Measurements from ENCODE around the gene PRND. TPM values are rescaled to one million over a fixed set of nuclear protein-coding genes. Genes with fewer than 3 reads are reported as not detected.

Gene PRND
- total and polyA plus RNA-seq, 10 of the 15 experiments (the other 5 are each of a cell fraction or from before 2014, with no cell fraction given) = not detected

DNA sequence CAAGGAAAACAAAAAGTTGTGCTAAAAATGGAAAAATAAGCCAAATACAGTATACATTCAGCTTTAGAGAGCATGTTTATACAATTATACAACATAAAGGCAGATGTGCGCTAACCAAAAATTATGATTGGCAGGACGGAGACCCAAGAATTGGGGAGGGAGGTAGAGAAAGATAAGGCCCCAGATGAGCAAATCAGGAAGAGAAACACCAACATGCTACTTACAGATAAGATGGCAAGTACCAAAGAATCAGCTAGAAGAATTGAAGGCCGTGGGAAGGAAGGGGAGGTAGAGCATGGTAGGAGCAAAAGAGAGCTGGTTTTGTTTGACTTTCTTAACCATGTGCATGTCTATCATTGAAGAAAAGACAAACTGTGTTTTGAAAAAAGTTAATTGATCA, 45.4 kb downstream of the PRND start:
- Histone ChIP-seq H4K20me1 (ENCODE audit: control insufficient read depth, insufficient read depth) (no peaks in the 10 kb centered on the region), H3K27me3 (replicated peaks in 1 of 2; ENCODE audit: control insufficient read depth in 2 of 2, insufficient read depth in 2 of 2, low read length in 1 of 2) (no peaks in the 10 kb centered on the region), H2AFZ (ENCODE audit: control insufficient read depth, low read depth, low read length) (no peak overlapping the region; the same call in 1 of the 2 replicates), H3K9ac (ENCODE audit: control insufficient read depth, insufficient read depth, low read length) (no peak overlapping the region), H3K27ac (ENCODE audit: control insufficient read depth, insufficient read depth) (no peak overlapping the region), H3K9me3 (replicated peaks; ENCODE audit: control insufficient read depth, insufficient read depth, low read length) (peaks cover 11% of the 10 kb centered on the region), H3K79me2 (ENCODE audit: control insufficient read depth, insufficient read depth, low read length) (no peaks in the 10 kb centered on the region), H3K36me3 (ENCODE audit: control insufficient read depth in 2 of 2, insufficient read depth in 2 of 2, low read length in 1 of 2) (no peaks in the 10 kb centered on the region), H3K4me1 (ENCODE audit: control insufficient read depth, insufficient read depth, low read length) (no peaks in the 10 kb centered on the region), H3K4me3 (no peak overlapping the region), H3K4me2 (ENCODE audit: control insufficient read depth, insufficient read depth) (no peak overlapping the region)
- FAIRE-seq = no peak
- ChIA-PET POLR2A (interaction anchor here (0.7 kb wide), 1 partner anchor 571 kb away, joined by 5 read pairs; no protein-coding TSS in a partner anchor), CTCF (interaction anchor here (0.7 to 2.1 kb wide), 3 partner anchors 9 to 189 kb away, joined by 3 to 7 read pairs (median 3); no protein-coding TSS in a partner anchor), SMC1A (ENCODE audit: uncharacterized antibody, unreplicated experiment) (interaction anchor here (0.7 to 1.3 kb wide), 3 partner anchors 42 to 189 kb away, joined by 3 to 4 read pairs (median 4); no protein-coding TSS in a partner anchor), RAD21 (ENCODE audit: unreplicated experiment) (interaction anchor here (1.1 kb wide), 1 partner anchor 189 kb away, joined by 3 read pairs; no protein-coding TSS in a partner anchor)
- 91% methylated on average over 3 of the region's 3 CpGs for WGBS (ENCODE audit: insufficient coverage, insufficient replicate concordance, low lambda C conversion rate, missing lambda C conversion rate)
- ATAC-seq = no peak
- in situ Hi-C loops (cut with MboI) (no loop called here), intact Hi-C loops (cut with micrococcal nuclease; ENCODE audit: unreplicated experiment) (no loop called here)
- no TSS peak for BruUV-seq (replicated peaks)
- DNase-seq (ENCODE audit: low read depth, low spot score) = no peak
- TF ChIP-seq IKZF1 (conservative IDR thresholded peaks at IDR 0.05) (no peak), RAD51 (IDR thresholded peaks at IDR 0.05) (no peak), ZSCAN29 (IDR thresholded peaks at IDR 0.05) (no peak), TAF1 (IDR thresholded peaks at IDR 0.05; ENCODE audit: borderline replicate concordance, low read depth, low read length) (no peak), SP1 (IDR thresholded peaks at IDR 0.05; ENCODE audit: low read depth, low read length) (no peak), MYB (IDR thresholded peaks at IDR 0.05; ENCODE audit: borderline replicate concordance, low read depth, low read length) (no peak), KDM1A (IDR thresholded peaks at IDR 0.05; ENCODE audit: borderline replicate concordance) (no peak), ZNF217 (IDR thresholded peaks at IDR 0.05) (no peak), EGR1 (IDR thresholded peaks at IDR 0.05; ENCODE audit: borderline replicate concordance in 1 of 2, low read depth in 2 of 2, low read length in 2 of 2) (no peak)
- TF ChIP-seq, protein P1, sequence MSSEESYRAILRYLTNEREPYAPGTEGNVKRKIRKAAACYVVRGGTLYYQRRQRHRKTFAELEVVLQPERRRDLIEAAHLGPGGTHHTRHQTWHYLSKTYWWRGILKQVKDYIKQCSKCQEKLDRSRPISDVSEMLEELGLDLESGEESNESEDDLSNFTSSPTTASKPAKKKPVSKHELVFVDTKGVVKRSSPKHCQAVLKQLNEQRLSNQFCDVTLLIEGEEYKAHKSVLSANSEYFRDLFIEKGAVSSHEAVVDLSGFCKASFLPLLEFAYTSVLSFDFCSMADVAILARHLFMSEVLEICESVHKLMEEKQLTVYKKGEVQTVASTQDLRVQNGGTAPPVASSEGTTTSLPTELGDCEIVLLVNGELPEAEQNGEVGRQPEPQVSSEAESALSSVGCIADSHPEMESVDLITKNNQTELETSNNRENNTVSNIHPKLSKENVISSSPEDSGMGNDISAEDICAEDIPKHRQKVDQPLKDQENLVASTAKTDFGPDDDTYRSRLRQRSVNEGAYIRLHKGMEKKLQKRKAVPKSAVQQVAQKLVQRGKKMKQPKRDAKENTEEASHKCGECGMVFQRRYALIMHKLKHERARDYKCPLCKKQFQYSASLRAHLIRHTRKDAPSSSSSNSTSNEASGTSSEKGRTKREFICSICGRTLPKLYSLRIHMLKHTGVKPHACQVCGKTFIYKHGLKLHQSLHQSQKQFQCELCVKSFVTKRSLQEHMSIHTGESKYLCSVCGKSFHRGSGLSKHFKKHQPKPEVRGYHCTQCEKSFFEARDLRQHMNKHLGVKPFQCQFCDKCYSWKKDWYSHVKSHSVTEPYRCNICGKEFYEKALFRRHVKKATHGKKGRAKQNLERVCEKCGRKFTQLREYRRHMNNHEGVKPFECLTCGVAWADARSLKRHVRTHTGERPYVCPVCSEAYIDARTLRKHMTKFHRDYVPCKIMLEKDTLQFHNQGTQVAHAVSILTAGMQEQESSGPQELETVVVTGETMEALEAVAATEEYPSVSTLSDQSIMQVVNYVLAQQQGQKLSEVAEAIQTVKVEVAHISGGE (CRISPR knock-in tag; IDR thresholded peaks at IDR 0.05) = no peak
- TF ChIP-seq, protein P2, sequence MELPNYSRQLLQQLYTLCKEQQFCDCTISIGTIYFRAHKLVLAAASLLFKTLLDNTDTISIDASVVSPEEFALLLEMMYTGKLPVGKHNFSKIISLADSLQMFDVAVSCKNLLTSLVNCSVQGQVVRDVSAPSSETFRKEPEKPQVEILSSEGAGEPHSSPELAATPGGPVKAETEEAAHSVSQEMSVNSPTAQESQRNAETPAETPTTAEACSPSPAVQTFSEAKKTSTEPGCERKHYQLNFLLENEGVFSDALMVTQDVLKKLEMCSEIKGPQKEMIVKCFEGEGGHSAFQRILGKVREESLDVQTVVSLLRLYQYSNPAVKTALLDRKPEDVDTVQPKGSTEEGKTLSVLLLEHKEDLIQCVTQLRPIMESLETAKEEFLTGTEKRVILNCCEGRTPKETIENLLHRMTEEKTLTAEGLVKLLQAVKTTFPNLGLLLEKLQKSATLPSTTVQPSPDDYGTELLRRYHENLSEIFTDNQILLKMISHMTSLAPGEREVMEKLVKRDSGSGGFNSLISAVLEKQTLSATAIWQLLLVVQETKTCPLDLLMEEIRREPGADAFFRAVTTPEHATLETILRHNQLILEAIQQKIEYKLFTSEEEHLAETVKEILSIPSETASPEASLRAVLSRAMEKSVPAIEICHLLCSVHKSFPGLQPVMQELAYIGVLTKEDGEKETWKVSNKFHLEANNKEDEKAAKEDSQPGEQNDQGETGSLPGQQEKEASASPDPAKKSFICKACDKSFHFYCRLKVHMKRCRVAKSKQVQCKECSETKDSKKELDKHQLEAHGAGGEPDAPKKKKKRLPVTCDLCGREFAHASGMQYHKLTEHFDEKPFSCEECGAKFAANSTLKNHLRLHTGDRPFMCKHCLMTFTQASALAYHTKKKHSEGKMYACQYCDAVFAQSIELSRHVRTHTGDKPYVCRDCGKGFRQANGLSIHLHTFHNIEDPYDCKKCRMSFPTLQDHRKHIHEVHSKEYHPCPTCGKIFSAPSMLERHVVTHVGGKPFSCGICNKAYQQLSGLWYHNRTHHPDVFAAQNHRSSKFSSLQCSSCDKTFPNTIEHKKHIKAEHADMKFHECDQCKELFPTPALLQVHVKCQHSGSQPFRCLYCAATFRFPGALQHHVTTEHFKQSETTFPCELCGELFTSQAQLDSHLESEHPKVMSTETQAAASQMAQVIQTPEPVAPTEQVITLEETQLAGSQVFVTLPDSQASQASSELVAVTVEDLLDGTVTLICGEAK (IDR thresholded peaks at IDR 0.05; ENCODE audit: borderline replicate concordance) = no peak
- TF ChIP-seq, protein P3, sequence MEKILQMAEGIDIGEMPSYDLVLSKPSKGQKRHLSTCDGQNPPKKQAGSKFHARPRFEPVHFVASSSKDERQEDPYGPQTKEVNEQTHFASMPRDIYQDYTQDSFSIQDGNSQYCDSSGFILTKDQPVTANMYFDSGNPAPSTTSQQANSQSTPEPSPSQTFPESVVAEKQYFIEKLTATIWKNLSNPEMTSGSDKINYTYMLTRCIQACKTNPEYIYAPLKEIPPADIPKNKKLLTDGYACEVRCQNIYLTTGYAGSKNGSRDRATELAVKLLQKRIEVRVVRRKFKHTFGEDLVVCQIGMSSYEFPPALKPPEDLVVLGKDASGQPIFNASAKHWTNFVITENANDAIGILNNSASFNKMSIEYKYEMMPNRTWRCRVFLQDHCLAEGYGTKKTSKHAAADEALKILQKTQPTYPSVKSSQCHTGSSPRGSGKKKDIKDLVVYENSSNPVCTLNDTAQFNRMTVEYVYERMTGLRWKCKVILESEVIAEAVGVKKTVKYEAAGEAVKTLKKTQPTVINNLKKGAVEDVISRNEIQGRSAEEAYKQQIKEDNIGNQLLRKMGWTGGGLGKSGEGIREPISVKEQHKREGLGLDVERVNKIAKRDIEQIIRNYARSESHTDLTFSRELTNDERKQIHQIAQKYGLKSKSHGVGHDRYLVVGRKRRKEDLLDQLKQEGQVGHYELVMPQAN (conservative IDR thresholded peaks at IDR 0.05) = no peak
- TF ChIP-seq, protein P4, sequence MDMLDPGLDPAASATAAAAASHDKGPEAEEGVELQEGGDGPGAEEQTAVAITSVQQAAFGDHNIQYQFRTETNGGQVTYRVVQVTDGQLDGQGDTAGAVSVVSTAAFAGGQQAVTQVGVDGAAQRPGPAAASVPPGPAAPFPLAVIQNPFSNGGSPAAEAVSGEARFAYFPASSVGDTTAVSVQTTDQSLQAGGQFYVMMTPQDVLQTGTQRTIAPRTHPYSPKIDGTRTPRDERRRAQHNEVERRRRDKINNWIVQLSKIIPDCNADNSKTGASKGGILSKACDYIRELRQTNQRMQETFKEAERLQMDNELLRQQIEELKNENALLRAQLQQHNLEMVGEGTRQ (IDR thresholded peaks at IDR 0.05; ENCODE audit: borderline replicate concordance, low read depth, low read length) = no peak
